H9 (cell line): ENCODE measurements around the gene RBM5. TPM values are rescaled to one million over a fixed set of nuclear protein-coding genes. Genes with fewer than 3 reads are reported as not detected.
A peak's percentile ranks its signal among the peaks of the same experiment; 100 is the strongest.

Experiments
- DNase-seq: peaks from one replicate; pipeline ENCODE4 v3.0.0-alpha.2; 2017
- H2AFZ ChIP-seq: one replicate; pipeline ENCODE4 v1.6.1; 2013; ENCODE audit warnings: mild to moderate bottlenecking, low read length, control low read depth, moderate library complexity
- H2AK5ac ChIP-seq: 2 replicates; pipeline ENCODE4 v1.6.1; 2013; ENCODE audit warnings: low read length, control low read depth, mixed read lengths; ENCODE audit not compliant: insufficient read length
- H2BK120ac ChIP-seq: one replicate; pipeline ENCODE4 v1.6.1; 2013; ENCODE audit warnings: low read depth, mild to moderate bottlenecking, low read length, control low read depth, inconsistent platforms; ENCODE audit not compliant: poor library complexity, severe bottlenecking
- H2BK12ac ChIP-seq: 2 replicates; pipeline ENCODE4 v1.6.1; 2013; ENCODE audit warnings: low read length, control low read depth, mixed read lengths, low read depth; ENCODE audit not compliant: insufficient read length
- H2BK15ac ChIP-seq: 2 replicates; pipeline ENCODE4 v1.6.1; 2013; ENCODE audit warnings: low read depth, low read length, control low read depth
- H2BK20ac ChIP-seq: one replicate; pipeline ENCODE4 v1.6.1; 2013; ENCODE audit warnings: low read depth, mild to moderate bottlenecking, low read length, control low read depth, inconsistent platforms; ENCODE audit not compliant: poor library complexity, severe bottlenecking
- H2BK5ac ChIP-seq: 2 replicates; pipeline ENCODE4 v1.6.1; 2013; ENCODE audit warnings: low read length, control low read depth, mixed read lengths; ENCODE audit not compliant: insufficient read length
- H3K14ac ChIP-seq: 2 replicates; pipeline ENCODE4 v1.6.1; 2013; ENCODE audit warnings: low read length, control low read depth; ENCODE audit not compliant: insufficient read depth
- H3K18ac ChIP-seq: 2 replicates; pipeline ENCODE4 v1.6.1; 2013; ENCODE audit warnings: low read depth, mild to moderate bottlenecking, mixed read lengths, low read length, control low read depth; ENCODE audit not compliant: insufficient read length
- H3K23ac ChIP-seq: 2 replicates; pipeline ENCODE4 v1.6.1; 2013; ENCODE audit warnings: low read length, control low read depth, mixed read lengths, low read depth; ENCODE audit not compliant: insufficient read length
- H3K23me2 ChIP-seq: 2 replicates; pipeline ENCODE4 v1.6.1; 2013; ENCODE audit warnings: low read depth, mild to moderate bottlenecking, mixed read lengths, low read length, control low read depth; ENCODE audit not compliant: insufficient read length, poor library complexity, severe bottlenecking
- H3K27ac ChIP-seq: 2 replicates; pipeline ENCODE4 v1.5.1; 2013; ENCODE audit warnings: low read length, control low read depth, mixed read lengths, low read depth; ENCODE audit not compliant: insufficient read length
- H3K27me3 ChIP-seq: 2 replicates; pipeline ENCODE4 v1.6.1; 2013; ENCODE audit warnings: low read length, control low read depth, inconsistent platforms; ENCODE audit not compliant: insufficient read depth
- H3K4ac ChIP-seq: 2 replicates; pipeline ENCODE4 v1.6.1; 2013; ENCODE audit warnings: low read depth, mild to moderate bottlenecking, control low read depth, inconsistent platforms, low read length, moderate library complexity
- H3K4me1 ChIP-seq: 2 replicates; pipeline ENCODE4 v1.6.1; 2013; ENCODE audit warnings: low read length, control low read depth, inconsistent platforms; ENCODE audit not compliant: insufficient read depth
- H3K4me2 ChIP-seq: 2 replicates; pipeline ENCODE4 v1.6.1; 2013; ENCODE audit warnings: low read length, control low read depth, mixed read lengths; ENCODE audit not compliant: insufficient read length, insufficient read depth
- H3K56ac ChIP-seq: 2 replicates; pipeline ENCODE4 v1.6.1; 2013; ENCODE audit warnings: low read depth, mild to moderate bottlenecking, mixed read lengths, low read length, control low read depth; ENCODE audit not compliant: insufficient read length
- H3K79me1 ChIP-seq: 2 replicates; pipeline ENCODE4 v1.6.1; 2013; ENCODE audit warnings: low read depth, mild to moderate bottlenecking, moderate library complexity, low read length, control low read depth, inconsistent platforms; ENCODE audit not compliant: insufficient read depth, poor library complexity, severe bottlenecking
- H3K79me2 ChIP-seq: 2 replicates; pipeline ENCODE4 v1.6.1; 2013; ENCODE audit warnings: low read length, control low read depth, inconsistent platforms; ENCODE audit not compliant: insufficient read depth
- H3K9ac ChIP-seq: 2 replicates; pipeline ENCODE4 v1.6.1; 2013; ENCODE audit warnings: low read length, control low read depth, mixed read lengths; ENCODE audit not compliant: insufficient read length; ENCODE audit errors: extremely low read depth
- H3K9me3 ChIP-seq: one replicate; pipeline ENCODE4 v1.6.1; 2013; ENCODE audit warnings: low read depth, low read length, inconsistent platforms; ENCODE audit not compliant: control insufficient read depth
- H3T11ph ChIP-seq: one replicate; pipeline ENCODE4 v1.6.1; 2013; ENCODE audit warnings: mild to moderate bottlenecking, low read length, control low read depth, inconsistent platforms
- H4K20me1 ChIP-seq: one replicate; pipeline ENCODE4 v1.6.1; 2013; ENCODE audit not compliant: control insufficient read depth, insufficient read length, insufficient read depth
- H4K5ac ChIP-seq: 2 replicates; pipeline ENCODE4 v1.6.1; 2013; ENCODE audit warnings: low read depth, mild to moderate bottlenecking, mixed read lengths, low read length, control low read depth; ENCODE audit not compliant: insufficient read length
- H4K8ac ChIP-seq: replicated peaks from 2 replicates; pipeline ENCODE4 v1.6.1; 2013; ENCODE audit warnings: low read length, control low read depth, mixed read lengths, low read depth; ENCODE audit not compliant: insufficient read length
- H4K91ac ChIP-seq: 2 replicates; pipeline ENCODE4 v1.6.1; 2013; ENCODE audit warnings: low read depth, mild to moderate bottlenecking, moderate library complexity, mixed read lengths, low read length, control low read depth; ENCODE audit not compliant: insufficient read length
- H3K27ac Mint-ChIP-seq, 3 experiments: 2 replicates in 2 of 3; 3 replicates in 1 of 3; pipeline ENCODE4 v1.8.0; 2020 to 2021; ENCODE audit warnings: mixed read lengths in 3 of 3, mild to moderate bottlenecking in 1 of 3, moderate library complexity in 1 of 3
- H3K27me3 Mint-ChIP-seq: 2 replicates; pipeline ENCODE4 v1.8.0; 2021; ENCODE audit warnings: low read depth, mild to moderate bottlenecking, moderate library complexity, mixed read lengths
- H3K36me3 Mint-ChIP-seq, 3 experiments: 2 replicates in 2 of 3; 3 replicates in 1 of 3; pipeline ENCODE4 v1.8.0; 2020 to 2021; ENCODE audit warnings: low read depth in 3 of 3, mixed read lengths in 3 of 3; ENCODE audit not compliant: insufficient read depth in 1 of 3
- H3K4me1 Mint-ChIP-seq, 2 experiments: 2 replicates each; pipeline ENCODE4 v1.8.0; 2020; ENCODE audit warnings: mixed read lengths in 2 of 2
- H3K4me3 Mint-ChIP-seq, 2 experiments: 2 replicates in 1 of 2; 3 replicates in 1 of 2; pipeline ENCODE4 v1.8.0; 2020 to 2021; ENCODE audit warnings: mild to moderate bottlenecking in 2 of 2, mixed read lengths in 2 of 2, moderate library complexity in 1 of 2
- H3K9me3 Mint-ChIP-seq, 2 experiments: 2 replicates in 1 of 2; 3 replicates in 1 of 2; pipeline ENCODE4 v1.8.0; 2020; ENCODE audit warnings: mild to moderate bottlenecking in 2 of 2, mixed read lengths in 2 of 2, moderate library complexity in 1 of 2
- CTCF ChIP-seq: fragments of 200-600 bp; sonication (generic); conservative IDR thresholded peaks from 3 replicates; pipeline ENCODE4 v1.8.0; 2021; ENCODE audit warnings: antibody characterized with exemption, mild to moderate bottlenecking
- WGBS: extraction: QIAGEN DNeasy Blood & Tissue Kit; methylation state at CpG from one replicate; pipeline ENCODE4 v1.1.7; 2013; ENCODE audit warnings: missing lambda C conversion rate, low lambda C conversion rate, mixed read lengths; ENCODE audit not compliant: insufficient read length; ENCODE audit errors: extremely low coverage; 5-methylcytosine and 5-hydroxymethylcytosine counted together
- total RNA-seq: library from RNA; stranded (reverse); gene quantifications from 2 replicates; pipeline ENCODE4 v1.2.1, GENCODE V29; 2021

Gene RBM5
- total RNA-seq, 1 experiment from 2014 or later: 123 TPM

DNA sequence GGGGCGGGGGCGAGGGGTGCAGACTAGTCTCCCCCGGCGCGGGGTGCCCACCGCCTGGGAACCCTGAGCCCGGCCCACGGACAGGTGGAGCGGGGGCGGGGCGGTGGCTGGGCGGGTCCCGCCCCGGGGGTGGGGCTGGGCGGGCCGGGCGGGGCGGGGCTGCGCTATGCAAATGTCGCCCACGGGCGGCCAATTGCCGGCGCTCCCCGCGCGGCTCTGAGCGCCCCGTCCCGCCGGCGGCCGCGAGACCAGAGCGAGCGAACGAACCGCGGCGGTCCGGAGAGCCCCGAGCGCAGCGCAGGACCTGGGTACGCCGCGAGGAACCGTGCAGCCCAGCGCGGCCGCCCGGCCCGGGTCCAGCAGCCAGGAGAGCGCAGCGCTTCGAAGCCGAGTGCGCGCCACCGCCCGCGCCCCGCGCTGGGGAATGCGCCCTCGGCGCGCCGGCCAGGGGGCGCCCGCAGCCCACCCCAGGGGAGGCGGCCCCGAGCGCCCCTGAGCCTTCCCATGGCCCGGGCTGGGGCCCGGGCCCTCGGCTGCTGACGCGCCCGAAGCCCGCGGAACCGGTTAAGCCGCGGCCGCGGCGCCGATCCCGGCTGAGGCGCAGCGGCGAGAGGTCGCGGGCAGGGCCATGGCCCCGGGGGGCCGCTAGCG lies 66.2 kb downstream of the RBM5 start, which contains the start of gene SEMA3F:
Gene SEMA3F, plus strand, starts transcription at position 485 of the 651 bp plus-strand sequence. CDS start 4,299 bp downstream, outside the sequence.
- Histone ChIP-seq H2BK120ac (no peak within 1 kb of the TSS), H2BK15ac (no peak within 1 kb of the TSS), H3K9ac (no peak within 1 kb of the TSS), H2BK20ac (no peak within 1 kb of the TSS), H3K56ac (no peak within 1 kb of the TSS), H2AK5ac (no peak within 1 kb of the TSS), H2AFZ (no peak within 1 kb of the TSS), H3K23me2 (peaks cover 15% of the 10 kb centered on the region), H4K91ac (no peak within 1 kb of the TSS), H3K18ac (no peak within 1 kb of the TSS), H2BK5ac (no peak within 1 kb of the TSS), H3K23ac (no peak within 1 kb of the TSS), H3K27me3 (peaks cover 7% of the 10 kb centered on the region; the same call in 1 of the 2 replicates), H4K8ac (no peak within 1 kb of the TSS), H3K27ac (no peak within 1 kb of the TSS), H3K79me2 (no peaks in the 10 kb centered on the region), H3K4ac (no peak within 1 kb of the TSS), H3T11ph (no peak within 1 kb of the TSS), H3K4me1 (peaks cover 3% of the 10 kb centered on the region), H3K14ac (no peak within 1 kb of the TSS), H4K20me1 (no peaks in the 10 kb centered on the region), H3K4me2 (peak within 1 kb of the TSS; percentile 48), H3K9me3 (no peaks in the 10 kb centered on the region), H3K79me1 (peaks cover 2% of the 10 kb centered on the region), H2BK12ac (no peak within 1 kb of the TSS), H4K5ac (no peak within 1 kb of the TSS)
- DNase-seq: peak; percentile 68
- Mint-ChIP-seq H3K4me3 (peak within 1 kb of the TSS; percentile 85 to 97), H3K36me3 (peaks cover 5 to 10% (median 6%) of the 10 kb centered on the region in 3 experiments; a peak in 6 of 7 replicates), H3K4me1 (peaks cover 56 to 72% of the 10 kb centered on the region in 2 experiments), H3K27me3 (peaks cover 25% of the 10 kb centered on the region), H3K27ac (peak within 1 kb of the TSS in 1 of 3 experiments; percentile 79; a peak in 1 of 7 replicates), H3K9me3 (no peaks in the 10 kb centered on the region)
- WGBS: no CpG with 5 or more reads among the region's 98 CpGs
- peak; percentile 19; the same call in 2 of the 3 replicates for TF ChIP-seq CTCF
